ENCODE data around the gene CACNA1D.

- TF ChIP-seq POLR2AphosphoS5 (IDR thresholded peaks at IDR 0.05; ENCODE audit: borderline replicate concordance, low read depth, low read length) (no peak), EZH2 (IDR thresholded peaks at IDR 0.05) (no peak)
These were observed 249.9 kb downstream of the CACNA1D start for GRCh38 chr3:53744351-53744750.
